Activated naive CD8-positive, alpha-beta T cell treated with anti-CD3 and anti-CD28 coated beads, Interleukin-2, amount 50 U/mL, for 24 hours (primary cell): ENCODE data around the gene P2RY2.

ENCODE experiments used
- ATAC-seq: fragments of 150-1000 bp; cut with Tn5 transposase; one replicate; pipeline ENCODE4 v1.10.0; 2021
- DNase-seq: peaks from one replicate; pipeline ENCODE4 v3.0.0; 2021
- H3K27ac Mint-ChIP-seq: one replicate; pipeline ENCODE4 v1.8.0; 2021; ENCODE audit warnings: mild to moderate bottlenecking, mixed read lengths
- H3K27me3 Mint-ChIP-seq: one replicate; pipeline ENCODE4 v1.8.0; 2021; ENCODE audit warnings: mixed read lengths
- H3K36me3 Mint-ChIP-seq: one replicate; pipeline ENCODE4 v1.8.0; 2021; ENCODE audit warnings: low read depth, mixed read lengths
- H3K4me1 Mint-ChIP-seq: one replicate; pipeline ENCODE4 v1.8.0; 2021; ENCODE audit warnings: mixed read lengths
- H3K4me3 Mint-ChIP-seq: one replicate; pipeline ENCODE4 v1.8.0; 2021; ENCODE audit warnings: mild to moderate bottlenecking, moderate library complexity, mixed read lengths
- H3K9me3 Mint-ChIP-seq: one replicate; pipeline ENCODE4 v1.8.0; 2021; ENCODE audit warnings: mixed read lengths

Gene P2RY2

GRCh38 chr11:73235236-73235786 lies 17.2 kb downstream of the P2RY2 start:
- Mint-ChIP-seq H3K9me3 (no peaks in the 10 kb centered on the region), H3K4me1 (no peaks in the 10 kb centered on the region), H3K27me3 (peaks cover 2% of the 10 kb centered on the region), H3K4me3 (no peak overlapping the region), H3K36me3 (no peaks in the 10 kb centered on the region), H3K27ac (no peak overlapping the region)
- no peak for ATAC-seq
- no peak for DNase-seq

- Mint-ChIP-seq H3K9me3 (no peaks in the 10 kb centered on the region), H3K27me3 (peaks cover 2% of the 10 kb centered on the region), H3K4me3 (no peak overlapping the region), H3K4me1 (no peaks in the 10 kb centered on the region), H3K27ac (no peak overlapping the region), H3K36me3 (no peaks in the 10 kb centered on the region)
- ATAC-seq (no peak), DNase-seq (no peak)
Observed at GRCh38 chr11:73236205-73236765, 18.2 kb downstream of the P2RY2 start.

- H3K27ac Mint-ChIP-seq = no peak overlapping the region
- peak; percentile 46 for ATAC-seq
- H3K36me3 Mint-ChIP-seq = no peaks in the 10 kb centered on the region
- no peak overlapping the region for H3K4me3 Mint-ChIP-seq
- H3K9me3 Mint-ChIP-seq = no peaks in the 10 kb centered on the region
- peaks cover 5% of the 10 kb centered on the region for H3K27me3 Mint-ChIP-seq
- no peaks in the 10 kb centered on the region for H3K4me1 Mint-ChIP-seq
- peak; percentile 48 for DNase-seq
Observed at GRCh38 chr11:73236854-73237253, 18.8 kb downstream of the P2RY2 start.

GRCh38 chr11:73237471-73238290 lies 19.6 kb downstream of the P2RY2 start:
- DNase-seq = no peak
- Mint-ChIP-seq H3K4me3 (no peak overlapping the region), H3K4me1 (peaks cover 2% of the 10 kb centered on the region), H3K27ac (no peak overlapping the region), H3K27me3 (peaks cover 5% of the 10 kb centered on the region), H3K36me3 (no peaks in the 10 kb centered on the region), H3K9me3 (no peaks in the 10 kb centered on the region)
- no peak for ATAC-seq

- Mint-ChIP-seq H3K9me3 (no peaks in the 10 kb centered on the region), H3K27ac (no peak overlapping the region), H3K4me1 (peaks cover 2% of the 10 kb centered on the region), H3K4me3 (no peak overlapping the region), H3K27me3 (peaks cover 5% of the 10 kb centered on the region), H3K36me3 (no peaks in the 10 kb centered on the region)
- DNase-seq (no peak), ATAC-seq (no peak)
Observed at GRCh38 chr11:73239111-73239521, 21.0 kb downstream of the P2RY2 start.

- DNase-seq = no peak
- no peaks in the 10 kb centered on the region for H3K36me3 Mint-ChIP-seq
- H3K27me3 Mint-ChIP-seq = peaks cover 5% of the 10 kb centered on the region
- H3K27ac Mint-ChIP-seq = no peak overlapping the region
- no peaks in the 10 kb centered on the region for H3K9me3 Mint-ChIP-seq
- ATAC-seq = no peak
- no peak overlapping the region for H3K4me3 Mint-ChIP-seq
- H3K4me1 Mint-ChIP-seq = peaks cover 2% of the 10 kb centered on the region
Observed at GRCh38 chr11:73239571-73240189, 21.6 kb downstream of the P2RY2 start.

- Mint-ChIP-seq H3K4me3 (no peak overlapping the region), H3K27me3 (peaks cover 5% of the 10 kb centered on the region), H3K4me1 (peaks cover 2% of the 10 kb centered on the region), H3K36me3 (no peaks in the 10 kb centered on the region), H3K9me3 (no peaks in the 10 kb centered on the region), H3K27ac (no peak overlapping the region)
- DNase-seq = no peak
- ATAC-seq = no peak
Observed at GRCh38 chr11:73240190-73240781, 22.2 kb downstream of the P2RY2 start.

- Mint-ChIP-seq H3K27me3 (peaks cover 5% of the 10 kb centered on the region), H3K4me1 (peaks cover 2% of the 10 kb centered on the region), H3K36me3 (no peaks in the 10 kb centered on the region), H3K27ac (no peak overlapping the region), H3K4me3 (no peak overlapping the region), H3K9me3 (no peaks in the 10 kb centered on the region)
- ATAC-seq = no peak
- no peak for DNase-seq
Observed at GRCh38 chr11:73241300-73241699, 23.2 kb downstream of the P2RY2 start.

- ATAC-seq = peak; percentile 73
- H3K27ac Mint-ChIP-seq = no peak overlapping the region
- no peaks in the 10 kb centered on the region for H3K9me3 Mint-ChIP-seq
- peaks cover 5% of the 10 kb centered on the region for H3K27me3 Mint-ChIP-seq
- no peak overlapping the region for H3K4me3 Mint-ChIP-seq
- peak; percentile 71 for DNase-seq
- H3K4me1 Mint-ChIP-seq = peaks cover 2% of the 10 kb centered on the region
- no peaks in the 10 kb centered on the region for H3K36me3 Mint-ChIP-seq
Observed at GRCh38 chr11:73242251-73243092, 24.4 kb downstream of the P2RY2 start.

- ATAC-seq = no peak
- H3K4me1 Mint-ChIP-seq = peaks cover 2% of the 10 kb centered on the region
- no peak overlapping the region for H3K4me3 Mint-ChIP-seq
- DNase-seq = no peak
- no peaks in the 10 kb centered on the region for H3K36me3 Mint-ChIP-seq
- H3K27ac Mint-ChIP-seq = no peak overlapping the region
- peaks cover 5% of the 10 kb centered on the region for H3K27me3 Mint-ChIP-seq
- H3K9me3 Mint-ChIP-seq = no peaks in the 10 kb centered on the region
Observed at GRCh38 chr11:73243093-73243485, 25.0 kb downstream of the P2RY2 start.

- Mint-ChIP-seq H3K9me3 (no peaks in the 10 kb centered on the region), H3K4me1 (peaks cover 8% of the 10 kb centered on the region), H3K27me3 (peaks cover 5% of the 10 kb centered on the region), H3K4me3 (no peak overlapping the region), H3K36me3 (no peaks in the 10 kb centered on the region), H3K27ac (no peak overlapping the region)
- no peak for DNase-seq
- no peak for ATAC-seq
Observed at GRCh38 chr11:73244589-73245240, 26.6 kb downstream of the P2RY2 start.

GRCh38 chr11:73245461-73245860 lies 27.4 kb downstream of the P2RY2 start:
- no peaks in the 10 kb centered on the region for H3K9me3 Mint-ChIP-seq
- ATAC-seq (no peak), DNase-seq (no peak)
- peaks cover 9% of the 10 kb centered on the region for H3K4me1 Mint-ChIP-seq
- peaks cover 3% of the 10 kb centered on the region for H3K27me3 Mint-ChIP-seq
- no peak overlapping the region for H3K27ac Mint-ChIP-seq
- no peaks in the 10 kb centered on the region for H3K36me3 Mint-ChIP-seq
- H3K4me3 Mint-ChIP-seq = no peak overlapping the region

- no peak for ATAC-seq
- peaks cover 9% of the 10 kb centered on the region for H3K4me1 Mint-ChIP-seq
- H3K4me3 Mint-ChIP-seq = no peak overlapping the region
- DNase-seq = no peak
- H3K27ac Mint-ChIP-seq = no peak overlapping the region
- H3K27me3 Mint-ChIP-seq = peaks cover 3% of the 10 kb centered on the region
- no peaks in the 10 kb centered on the region for H3K9me3 Mint-ChIP-seq
- no peaks in the 10 kb centered on the region for H3K36me3 Mint-ChIP-seq
Observed at GRCh38 chr11:73246303-73246702, 28.2 kb downstream of the P2RY2 start.
